SK-N-SH (cell line): ENCODE results near the gene KIF21B. TPM values are rescaled to one million over a fixed set of nuclear protein-coding genes. Genes with fewer than 3 reads are reported as not detected.

ENCODE experiments used
- CTCF ChIA-PET: fragments of 300-600, 350-600 bp; formaldehyde crosslinking; extraction: SDS; loops from one replicate; lab custom pipeline; 2021; lab: Yijun Ruan, JAX
- POLR2A ChIA-PET: fragments of 350-600 bp; sonication (Branson Sonifier 250); formaldehyde crosslinking; extraction: SDS; loops from one replicate; lab custom pipeline; 2020; ENCODE audit warnings: antibody characterized with exemption, inconsistent platforms; lab: Yijun Ruan, JAX
- DNase-seq: peaks from one replicate; pipeline ENCODE4 v3.0.0; 2012
- H2AFZ ChIP-seq: fragments of 200-600 bp; sonication (generic); 2 replicates; pipeline ENCODE4 v1.8.1; 2016; ENCODE audit warnings: antibody characterized with exemption, mild to moderate bottlenecking, low read depth
- H3F3A ChIP-seq: fragments of 200-600 bp; sonication (generic); replicated peaks from 2 replicates; pipeline ENCODE3; 2016; ENCODE audit warnings: antibody characterized with exemption, mild to moderate bottlenecking; ENCODE audit not compliant: insufficient read depth
- H3K27ac ChIP-seq, 2 experiments: fragments of 200-500 bp in 1 of 2; fragments of 200-600 bp in 1 of 2; sonication (Bioruptor generic) in 1 of 2; sonication (generic), shearing (Covaris generic) in 1 of 2; 2 replicates each; pipeline versions ENCODE4 v1.5.1 to v1.6.1; 2014 to 2016; ENCODE audit warnings: low read depth in 2 of 2, inconsistent platforms in 1 of 2, low read length in 1 of 2, mild to moderate bottlenecking in 1 of 2, mixed read lengths in 1 of 2
- H3K27me3 ChIP-seq: fragments of 200-600 bp; sonication (generic), shearing (Covaris generic); 2 replicates; pipeline ENCODE4 v1.6.1; 2016; ENCODE audit warnings: mixed run types; ENCODE audit not compliant: insufficient read depth
- H3K36me3 ChIP-seq, 2 experiments: fragments of 200-500 bp in 1 of 2; fragments of 200-600 bp in 1 of 2; sonication (Bioruptor generic) in 1 of 2; sonication (generic) in 1 of 2; replicated peaks in 1 of 2; 2 replicates each; pipeline versions ENCODE3 to v1.5.1; 2014 to 2016; ENCODE audit warnings: low read length in 1 of 2, mild to moderate bottlenecking in 1 of 2; ENCODE audit not compliant: insufficient read depth in 2 of 2, control insufficient read depth in 1 of 2
- H3K4me1 ChIP-seq, 2 experiments: fragments of 200-500 bp in 1 of 2; fragments of 200-600 bp in 1 of 2; sonication (Bioruptor generic) in 1 of 2; sonication (generic), shearing (Covaris generic) in 1 of 2; 2 replicates each; pipeline versions ENCODE4 v1.5.1 to v1.6.1; 2014 to 2016; ENCODE audit warnings: low read depth in 1 of 2, low read length in 1 of 2, mixed run types in 1 of 2; ENCODE audit not compliant: insufficient read depth in 2 of 2, control insufficient read depth in 1 of 2
- H3K4me2 ChIP-seq: fragments of 200-600 bp; sonication (generic), shearing (Covaris generic); 2 replicates; pipeline ENCODE4 v1.6.1; 2017; ENCODE audit warnings: mixed run types
- H3K4me3 ChIP-seq, 2 experiments: fragments of 200-500 bp in 1 of 2; fragments of 200-600 bp in 1 of 2; sonication (Bioruptor generic) in 1 of 2; sonication (generic), shearing (Covaris generic) in 1 of 2; 2 replicates each; pipeline versions ENCODE4 v1.5.1 to v1.8.1; 2014 to 2016; ENCODE audit warnings: low read depth in 2 of 2, inconsistent platforms in 1 of 2, low read length in 1 of 2, mild to moderate bottlenecking in 1 of 2, mixed read lengths in 1 of 2, moderate library complexity in 1 of 2
- H3K79me2 ChIP-seq: fragments of 200-600 bp; sonication (generic); 2 replicates; pipeline ENCODE4 v1.8.1; 2017; ENCODE audit warnings: mild to moderate bottlenecking; ENCODE audit not compliant: insufficient read depth
- H3K9ac ChIP-seq: fragments of 200-600 bp; sonication (generic); 2 replicates; pipeline ENCODE4 v1.6.1; 2017; ENCODE audit warnings: mixed run types
- H3K9me2 ChIP-seq: fragments of 200-600 bp; sonication (generic); 2 replicates; pipeline ENCODE4 v1.6.1; 2017; ENCODE audit warnings: mixed run types
- H3K9me3 ChIP-seq: fragments of 200-600 bp; sonication (generic); 2 replicates; pipeline ENCODE4 v1.6.1; 2017; ENCODE audit warnings: mixed run types, mild to moderate bottlenecking, moderate library complexity
- H4K20me1 ChIP-seq: fragments of 200-600 bp; sonication (generic); 2 replicates; pipeline ENCODE4 v1.6.1; 2017; ENCODE audit warnings: mild to moderate bottlenecking, mixed run types; ENCODE audit not compliant: insufficient read depth
- EZH2phosphoT487 ChIP-seq: fragments of 200-600 bp; sonication (generic); IDR thresholded peaks from 2 replicates; pipeline ENCODE4 v1.6.1; 2017; ENCODE audit warnings: low read depth, mixed run types, mild to moderate bottlenecking, antibody characterized with exemption, moderate library complexity, borderline replicate concordance
- FOXM1 ChIP-seq: IDR thresholded peaks from 2 replicates; pipeline ENCODE4 v1.4.0; 2012; ENCODE audit warnings: low read depth, mild to moderate bottlenecking
- GABPA ChIP-seq: IDR thresholded peaks from 2 replicates; pipeline ENCODE4 v1.4.0; 2012; ENCODE audit warnings: low read depth, mild to moderate bottlenecking
- GATA2 ChIP-seq: sonication (generic); formaldehyde crosslinking; IDR thresholded peaks from 2 replicates; pipeline ENCODE4 v1.5.0; 2020; ENCODE audit warnings: mild to moderate bottlenecking, missing genetic modification reagents
- JUND ChIP-seq: IDR thresholded peaks from 2 replicates; pipeline ENCODE4 v1.4.0; 2012
- MAX ChIP-seq: IDR thresholded peaks from 2 replicates; pipeline ENCODE4 v1.4.0; 2012; ENCODE audit warnings: low read depth
- NRF1 ChIP-seq: IDR thresholded peaks from 2 replicates; pipeline ENCODE4 v1.6.1; 2012; ENCODE audit warnings: low read depth, mild to moderate bottlenecking, low read length
- PBX3 ChIP-seq: IDR thresholded peaks from 2 replicates; pipeline ENCODE4; 2012
- REST ChIP-seq: IDR thresholded peaks from 2 replicates; pipeline ENCODE4 v1.6.1; 2012; ENCODE audit warnings: mild to moderate bottlenecking, low read depth, low read length, moderate library complexity
- TAF1 ChIP-seq: IDR thresholded peaks from 2 replicates; pipeline ENCODE4 v1.6.1; 2012; ENCODE audit warnings: low read depth, mild to moderate bottlenecking, low read length, moderate library complexity, borderline replicate concordance
- YY1 ChIP-seq: IDR thresholded peaks from 2 replicates; pipeline ENCODE4 v1.4.0; 2012; ENCODE audit warnings: low read depth, mild to moderate bottlenecking
- ZBTB33 ChIP-seq: IDR thresholded peaks from 2 replicates; pipeline ENCODE4 v1.4.0; 2012; ENCODE audit warnings: low read depth, borderline replicate concordance
- whole genome bisulfite sequencing: methylation state at CpG from one replicate; pipeline ENCODE4 v1.1.6; 2017; ENCODE audit warnings: low lambda C conversion rate; 5-methylcytosine and 5-hydroxymethylcytosine counted together
- polyA plus RNA-seq, 3 experiments: library from polyadenylated mRNA; depleted of rRNA; stranded (reverse); fragments of >200 nt; gene quantifications; 2 replicates each; pipeline ENCODE4 v1.2.3, GENCODE V29; 2012

Gene KIF21B
- polyA plus RNA-seq, 1 of the 3 experiments (the other 2 are of a cell fraction), result 0.26 TPM

GRCh38 chr1:200947059-200947566 is 76.4 kb downstream of the KIF21B start:
- no peak for TF ChIP-seq FOXM1
- TF ChIP-seq GABPA, result no peak
- no peak for TF ChIP-seq EZH2phosphoT487
- no peak for TF ChIP-seq PBX3
- no peak for TF ChIP-seq TAF1
- no peak for TF ChIP-seq NRF1
- TF ChIP-seq MAX, result no peak
- no peak for TF ChIP-seq REST
- no peak for TF ChIP-seq ZBTB33
- TF ChIP-seq YY1, result no peak
- TF ChIP-seq GATA2 (CRISPR knock-in tag), result no peak
- TF ChIP-seq JUND, result no peak
- ChIA-PET CTCF (interaction anchor here (1.0 kb wide), 1 partner anchor 24 kb away, joined by 4 read pairs; no protein-coding TSS in a partner anchor), POLR2A (no interaction called here)
- DNase-seq, result no peak
- Histone ChIP-seq H3K27me3 (no peaks in the 10 kb centered on the region; the same call in 1 of the 2 replicates), H3K27ac (no peak overlapping the region), H2AFZ (no peak overlapping the region), H3K36me3 (no peaks in the 10 kb centered on the region), H3K9me3 (peaks cover 7% of the 10 kb centered on the region; the same call in 1 of the 2 replicates), H3K9me2 (no peaks in the 10 kb centered on the region), H4K20me1 (no peaks in the 10 kb centered on the region), H3K79me2 (no peaks in the 10 kb centered on the region), H3K4me2 (no peak overlapping the region), H3F3A (peaks cover 5% of the 10 kb centered on the region), H3K9ac (no peak overlapping the region), H3K4me1 (no peaks in the 10 kb centered on the region), H3K4me3 (no peak overlapping the region)
- WGBS, result 37% methylated on average over 3 of the region's 3 CpGs
